Keratinocyte (primary cell): ENCODE data around the gene TRAIP. TPM values are rescaled to one million over a fixed set of nuclear protein-coding genes. Genes with fewer than 3 reads are reported as not detected.

Source experiments
- DNase-seq: peaks from one replicate; pipeline ENCODE4 v3.0.0-alpha.2; 2011; ENCODE audit warnings: low read depth, missing footprints, low spot score
- FAIRE-seq: peaks from 2 replicates; lab custom pipeline; 2011; peaks lifted over from hg19 to GRCh38; lab: Jason Lieb, UNC
- H2AFZ ChIP-seq: 2 replicates; pipeline ENCODE4 v1.6.0; 2012; ENCODE audit warnings: low read length, control low read depth, inconsistent platforms; ENCODE audit not compliant: control insufficient read depth
- H3K27ac ChIP-seq: 2 replicates; pipeline ENCODE4 v1.5.1; 2011; ENCODE audit warnings: low read length; ENCODE audit not compliant: control insufficient read depth, insufficient read depth
- H3K27me3 ChIP-seq: 3 replicates; pipeline ENCODE4 v1.6.0; 2011; ENCODE audit warnings: low read length; ENCODE audit not compliant: control insufficient read depth, insufficient read depth; ENCODE audit errors: extremely low read depth
- H3K36me3 ChIP-seq, 2 experiments: 2 replicates in 1 of 2; 3 replicates in 1 of 2; pipeline ENCODE4 v1.5.1; 2011; ENCODE audit warnings: low read length in 2 of 2, mild to moderate bottlenecking in 1 of 2; ENCODE audit not compliant: control insufficient read depth in 2 of 2, insufficient read depth in 2 of 2; ENCODE audit errors: extremely low read depth in 1 of 2
- H3K4me1 ChIP-seq: 3 replicates; pipeline ENCODE4 v1.5.1; 2011; ENCODE audit warnings: low read length; ENCODE audit not compliant: control insufficient read depth, insufficient read depth; ENCODE audit errors: extremely low read depth
- H3K4me2 ChIP-seq: 3 replicates; pipeline ENCODE4 v1.6.0; 2011; ENCODE audit warnings: low read depth, low read length; ENCODE audit not compliant: control insufficient read depth, insufficient read depth; ENCODE audit errors: extremely low read depth
- H3K4me3 ChIP-seq, 3 experiments: fragments of 200-600 bp in 1 of 3; sonication (generic) in 1 of 3; 2 replicates in 2 of 3; 3 replicates in 1 of 3; pipeline ENCODE4 v1.5.1; 2011 to 2016; ENCODE audit warnings: low read length in 3 of 3, mild to moderate bottlenecking in 3 of 3, control low read depth in 2 of 3, inconsistent platforms in 1 of 3, low read depth in 1 of 3, mixed read lengths in 1 of 3, mixed run types in 1 of 3, moderate library complexity in 1 of 3; ENCODE audit not compliant: control insufficient read depth in 2 of 3, insufficient read depth in 2 of 3; ENCODE audit errors: extremely low read depth in 1 of 3
- H3K79me2 ChIP-seq: 2 replicates; pipeline ENCODE4 v1.6.0; 2012; ENCODE audit warnings: low read length; ENCODE audit not compliant: control insufficient read depth, insufficient read depth
- H3K9ac ChIP-seq: 3 replicates; pipeline ENCODE4 v1.6.0; 2011; ENCODE audit warnings: low read length; ENCODE audit not compliant: control insufficient read depth, insufficient read depth; ENCODE audit errors: extremely low read depth
- H3K9me1 ChIP-seq: 3 replicates; pipeline ENCODE4 v1.6.0; 2011; ENCODE audit warnings: low read length; ENCODE audit not compliant: control insufficient read depth, insufficient read depth; ENCODE audit errors: extremely low read depth
- H3K9me3 ChIP-seq: 2 replicates; pipeline ENCODE4 v1.5.1; 2012; ENCODE audit warnings: low read depth, low read length; ENCODE audit not compliant: control insufficient read depth
- H4K20me1 ChIP-seq: 3 replicates; pipeline ENCODE4 v1.6.0; 2011; ENCODE audit warnings: low read length; ENCODE audit not compliant: control insufficient read depth, insufficient read depth; ENCODE audit errors: extremely low read depth
- CTCF ChIP-seq, 3 experiments: IDR thresholded peaks in 1 of 3; conservative IDR thresholded peaks in 1 of 3; optimal IDR thresholded peaks in 1 of 3; 2 replicates in 2 of 3; 3 replicates in 1 of 3; pipeline versions ENCODE3 to v1.5.1; 2011; ENCODE audit warnings: low read length in 3 of 3, mild to moderate bottlenecking in 3 of 3, moderate library complexity in 2 of 3, control low read depth in 1 of 3, inconsistent platforms in 1 of 3; ENCODE audit not compliant: insufficient read depth in 2 of 3; ENCODE audit errors: extremely low read depth in 1 of 3
- EZH2 ChIP-seq: IDR thresholded peaks from one replicate; pipeline ENCODE4 v1.6.1; 2012; ENCODE audit warnings: inconsistent platforms, mild to moderate bottlenecking, low read length, moderate library complexity
- dilution Hi-C: fragments of 300-500 bp; cut with MboI; formaldehyde crosslinking; loops from one replicate; pipeline ENCODE4 v1.7.0; 2020; ENCODE audit warnings: low sequenced_read_pairs; ENCODE audit not compliant: extremely low pct_ligation_motif_present
- polyA plus RNA-seq, 5 experiments: library from polyadenylated mRNA; depleted of rRNA in 3 of 5; stranded (reverse) in 3 of 5; stranded (forward) in 1 of 5; unstranded in 1 of 5; fragments of >200 nt; gene quantifications; 1 replicate in 1 of 5; 2 replicates in 3 of 5; 3 replicates in 1 of 5; pipeline versions ENCODE4 v1.2.1 to v1.2.3, GENCODE V29; 2011 to 2012; ENCODE audit warnings: missing spikeins in 2 of 5, low read depth in 1 of 5, low replicate concordance in 1 of 5

Gene TRAIP
- polyA plus RNA-seq, 1 donor (not counting 4 experiments of a cell fraction or from before 2014, with no cell fraction given): 5.8 TPM

DNA sequence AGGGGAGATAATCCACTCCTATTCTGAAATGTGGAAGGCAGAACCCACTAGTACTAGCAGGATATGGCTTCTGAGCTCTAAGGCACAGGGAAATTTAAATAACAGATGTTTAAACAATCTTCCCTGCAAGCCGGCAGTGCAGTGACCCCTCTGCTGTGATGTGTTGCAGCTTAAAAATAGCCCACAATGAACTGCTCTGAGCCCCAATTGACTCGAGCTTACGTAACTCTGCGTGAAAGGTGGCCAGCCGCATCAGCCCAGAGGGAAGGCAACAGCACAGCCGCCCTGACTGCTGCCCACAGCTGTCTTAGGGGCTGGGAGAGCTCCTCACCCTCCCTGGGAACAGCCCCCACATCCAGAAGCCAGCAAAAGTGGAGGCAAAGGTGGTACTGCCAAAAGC, 25.8 kb upstream of the TRAIP start:
- DNase-seq (no peak), FAIRE-seq (no peak)
- Histone ChIP-seq H3K79me2 (no peaks in the 10 kb centered on the region), H3K27ac (no peak overlapping the region), H3K9ac (no peak overlapping the region), H3K4me3 (no peak overlapping the region), H3K4me2 (no peak overlapping the region), H3K9me3 (no peaks in the 10 kb centered on the region), H2AFZ (no peak overlapping the region), H3K36me3 (peaks cover 8 to 17% of the 10 kb centered on the region in 2 experiments), H3K9me1 (peaks cover 3% of the 10 kb centered on the region), H4K20me1 (peaks cover 15% of the 10 kb centered on the region), H3K4me1 (no peaks in the 10 kb centered on the region), H3K27me3 (no peaks in the 10 kb centered on the region)
- dilution Hi-C loops: no loop called here
- TF ChIP-seq EZH2 (no peak), CTCF (optimal IDR thresholded peaks at IDR 0.05 in 1 of 3, IDR thresholded peaks at IDR 0.05 in 1 of 3, conservative IDR thresholded peaks at IDR 0.05 in 1 of 3; ENCODE audit: extremely low read depth in 1 of 3, insufficient read depth in 2 of 3, low read length in 3 of 3) (no peak)

DNA sequence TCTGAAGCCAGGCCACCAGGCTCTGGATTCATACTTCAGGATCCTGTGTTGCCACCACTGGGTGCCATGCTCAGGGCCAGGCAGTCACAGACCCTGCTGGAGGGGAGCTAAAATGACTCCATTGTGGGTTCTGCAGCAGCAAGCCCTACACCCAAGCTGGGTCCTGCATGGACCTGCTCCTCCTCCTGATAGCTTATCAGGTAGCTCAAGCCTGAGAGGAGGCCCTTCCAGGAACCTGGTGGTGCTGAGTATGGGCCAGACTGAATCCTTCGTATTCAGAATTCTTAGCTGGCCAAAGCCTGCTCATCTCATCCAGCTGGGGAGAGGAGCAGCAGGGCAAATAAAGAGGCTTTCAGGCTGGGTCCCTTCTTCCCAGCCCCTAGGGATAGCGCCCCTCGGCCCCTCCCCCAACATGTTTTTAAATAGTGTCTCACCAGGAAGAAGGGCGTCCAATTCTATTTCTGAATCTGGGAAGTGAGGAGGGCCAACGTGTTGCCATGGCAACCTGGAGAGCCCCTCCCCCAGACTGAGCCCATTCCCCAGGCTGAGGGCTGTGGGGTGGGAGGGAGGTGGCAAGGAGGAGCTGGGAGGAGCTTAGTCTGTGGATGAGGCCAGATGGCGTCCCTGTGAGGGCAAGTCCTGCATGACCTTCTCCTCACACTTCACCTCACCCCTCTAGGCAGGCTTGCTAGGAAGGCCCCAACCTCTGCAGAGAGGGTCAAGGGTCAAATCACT, 24.4 kb upstream of the TRAIP start:
- Histone ChIP-seq H2AFZ (no peak overlapping the region), H4K20me1 (peaks cover 9% of the 10 kb centered on the region), H3K36me3 (peaks cover 0 to 8% of the 10 kb centered on the region in 2 experiments), H3K4me1 (no peaks in the 10 kb centered on the region), H3K9ac (no peak overlapping the region), H3K4me3 (no peak overlapping the region), H3K27ac (no peak overlapping the region), H3K9me1 (peaks cover 3% of the 10 kb centered on the region), H3K9me3 (no peaks in the 10 kb centered on the region), H3K27me3 (no peaks in the 10 kb centered on the region), H3K79me2 (no peaks in the 10 kb centered on the region), H3K4me2 (no peak overlapping the region)
- dilution Hi-C loops: no loop called here
- TF ChIP-seq CTCF (optimal IDR thresholded peaks at IDR 0.05 in 1 of 3, IDR thresholded peaks at IDR 0.05 in 1 of 3, conservative IDR thresholded peaks at IDR 0.05 in 1 of 3; ENCODE audit: extremely low read depth in 1 of 3, insufficient read depth in 2 of 3, low read length in 3 of 3) (no peak), EZH2 (no peak)
- DNase-seq: no peak
- FAIRE-seq: no peak
